ENCODE measurements around the gene TNKS1BP1.
A peak's percentile ranks its signal among the peaks of the same experiment; 100 is the strongest.

- TF ChIP-seq POLR2A (IDR thresholded peaks at IDR 0.05): peak; percentile 26 to 51
- TF ChIP-seq, protein P1, sequence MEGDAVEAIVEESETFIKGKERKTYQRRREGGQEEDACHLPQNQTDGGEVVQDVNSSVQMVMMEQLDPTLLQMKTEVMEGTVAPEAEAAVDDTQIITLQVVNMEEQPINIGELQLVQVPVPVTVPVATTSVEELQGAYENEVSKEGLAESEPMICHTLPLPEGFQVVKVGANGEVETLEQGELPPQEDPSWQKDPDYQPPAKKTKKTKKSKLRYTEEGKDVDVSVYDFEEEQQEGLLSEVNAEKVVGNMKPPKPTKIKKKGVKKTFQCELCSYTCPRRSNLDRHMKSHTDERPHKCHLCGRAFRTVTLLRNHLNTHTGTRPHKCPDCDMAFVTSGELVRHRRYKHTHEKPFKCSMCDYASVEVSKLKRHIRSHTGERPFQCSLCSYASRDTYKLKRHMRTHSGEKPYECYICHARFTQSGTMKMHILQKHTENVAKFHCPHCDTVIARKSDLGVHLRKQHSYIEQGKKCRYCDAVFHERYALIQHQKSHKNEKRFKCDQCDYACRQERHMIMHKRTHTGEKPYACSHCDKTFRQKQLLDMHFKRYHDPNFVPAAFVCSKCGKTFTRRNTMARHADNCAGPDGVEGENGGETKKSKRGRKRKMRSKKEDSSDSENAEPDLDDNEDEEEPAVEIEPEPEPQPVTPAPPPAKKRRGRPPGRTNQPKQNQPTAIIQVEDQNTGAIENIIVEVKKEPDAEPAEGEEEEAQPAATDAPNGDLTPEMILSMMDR (IDR thresholded peaks at IDR 0.05 in 4 of 5, conservative IDR thresholded peaks at IDR 0.05 in 1 of 5): no peak
These were observed 10.8 kb upstream of the TNKS1BP1 start, which contains the start of gene SSRP1 for GRCh38 chr11:57335343-57336110.

Measured in gastrocnemius medialis (tissue), 4 donors.